Fibroblast of lung (primary cell): ENCODE measurements around the gene EPHB1.

Experiments
- CTCF ChIP-seq, 2 donors: IDR thresholded peaks in 1 of 2; conservative IDR thresholded peaks in 1 of 2; 1 replicate in 1 of 2; 2 replicates in 1 of 2; pipeline ENCODE4 v1.5.1; 2011 to 2012; ENCODE audit warnings: low read length in 2 of 2, control low read depth in 1 of 2, inconsistent platforms in 1 of 2, low read depth in 1 of 2, mild to moderate bottlenecking in 1 of 2
- EZH2 ChIP-seq: IDR thresholded peaks from 2 replicates; pipeline ENCODE4 v1.5.1; 2012; ENCODE audit warnings: low read length, control low read depth, mild to moderate bottlenecking; ENCODE audit errors: missing control alignments

GRCh38 chr3:134881305-134881704 is 86.2 kb downstream of the EPHB1 start:
- TF ChIP-seq CTCF (conservative IDR thresholded peaks at IDR 0.05 in 1 of 2, IDR thresholded peaks at IDR 0.05 in 1 of 2; ENCODE audit: low read depth in 1 of 2, low read length in 2 of 2) (no peak), EZH2 (no peak)
